HG03432 (cell line): ENCODE measurements around the gene GAB2.
A peak's percentile ranks its signal among the peaks of the same experiment; 100 is the strongest.

Source experiments
- ATAC-seq: cut with Tn5 transposase; IDR thresholded peaks from one replicate; pipeline ENCODE4 v1.9.1; 2021; ENCODE audit warnings: mild to moderate bottlenecking, moderate library complexity; ENCODE audit not compliant: unreplicated experiment

Gene GAB2

GRCh38 chr11:78346799-78347198 lies 70.8 kb downstream of the GAB2 start:
- ATAC-seq, result no peak

GRCh38 chr11:78345450-78345849 lies 72.2 kb downstream of the GAB2 start:
- ATAC-seq, result no peak

GRCh38 chr11:78344676-78345075 lies 72.9 kb downstream of the GAB2 start:
- ATAC-seq, result no peak

GRCh38 chr11:78344094-78344493 lies 73.5 kb downstream of the GAB2 start:
- ATAC-seq, result no peak

- no peak for ATAC-seq
Observed at GRCh38 chr11:78343303-78343702, 74.3 kb downstream of the GAB2 start.

GRCh38 chr11:78341841-78342240 lies 75.8 kb downstream of the GAB2 start:
- ATAC-seq, result no peak

GRCh38 chr11:78340530-78340929 lies 77.1 kb downstream of the GAB2 start:
- no peak for ATAC-seq

- no peak for ATAC-seq
Observed at GRCh38 chr11:78339945-78340344, 77.7 kb downstream of the GAB2 start.

- ATAC-seq, result no peak
Observed at GRCh38 chr11:78339483-78339882, 78.1 kb downstream of the GAB2 start.

GRCh38 chr11:78338702-78339101 lies 78.9 kb downstream of the GAB2 start:
- ATAC-seq, result no peak

- no peak for ATAC-seq
Observed at GRCh38 chr11:78338138-78338537, 79.5 kb downstream of the GAB2 start.

- no peak for ATAC-seq
Observed at GRCh38 chr11:78337554-78337924, 80.1 kb downstream of the GAB2 start.

GRCh38 chr11:78336877-78337553 lies 80.6 kb downstream of the GAB2 start:
- peak; percentile 37 for ATAC-seq

- ATAC-seq, result no peak
Observed at GRCh38 chr11:78334109-78334508, 83.5 kb downstream of the GAB2 start.

GRCh38 chr11:78332872-78333271 lies 84.7 kb downstream of the GAB2 start:
- no peak for ATAC-seq

- peak; percentile 63 for ATAC-seq
Observed at GRCh38 chr11:78332174-78332866, 85.3 kb downstream of the GAB2 start.

GRCh38 chr11:78331711-78332110 lies 85.9 kb downstream of the GAB2 start:
- ATAC-seq, result peak; percentile 17

- no peak for ATAC-seq
Observed at GRCh38 chr11:78330361-78330760, 87.3 kb downstream of the GAB2 start.

- no peak for ATAC-seq
Observed at GRCh38 chr11:78327945-78328344, 89.7 kb downstream of the GAB2 start.

GRCh38 chr11:78325274-78325781 lies 92.3 kb downstream of the GAB2 start:
- peak; percentile 60 for ATAC-seq

- ATAC-seq, result no peak
Observed at GRCh38 chr11:78323363-78323762, 94.3 kb downstream of the GAB2 start.

GRCh38 chr11:78319453-78319955 lies 98.1 kb downstream of the GAB2 start:
- ATAC-seq, result no peak
